ENCODE data around the gene OSER1.
"Not testable (repeated sequence)": the region's sequence is repeated elsewhere in the genome, so short reads cannot be mapped to it uniquely, and the experiment has no call there.

The OSER1 gene

GRCh38 chr20:44234566-44235317, 24.2 kb upstream of the OSER1 start:
- Histone ChIP-seq H3K4me3 (ENCODE audit: low read length) (no peak overlapping the region), H3K36me3 (ENCODE audit: control insufficient read depth, low read length) (no peaks in the 10 kb centered on the region), H3K4me2 (ENCODE audit: low read length) (no peak overlapping the region), H3K9me3 (ENCODE audit: control insufficient read depth, insufficient read depth, low read length) (no peaks in the 10 kb centered on the region), H3K79me2 (ENCODE audit: control insufficient read depth, low read length) (no peaks in the 10 kb centered on the region), H3F3A (ENCODE audit: control insufficient read depth, insufficient read depth) (no peaks in the 10 kb centered on the region), H3K27me3 (ENCODE audit: control insufficient read depth, low read length) (no peaks in the 10 kb centered on the region), H3K9me2 (replicated peaks; ENCODE audit: control insufficient read depth, low read length) (no peaks in the 10 kb centered on the region), H4K20me1 (ENCODE audit: control insufficient read depth, insufficient read depth, low read depth, low read length) (no peaks in the 10 kb centered on the region), H3K4me1 (ENCODE audit: control insufficient read depth, low read length) (no peaks in the 10 kb centered on the region), H3K27ac (ENCODE audit: low read depth, low read length) (no peak overlapping the region)
- TF ChIP-seq CTCF (IDR thresholded peaks at IDR 0.05; ENCODE audit: low read depth, low read length, poor library complexity, severe bottlenecking): no peak
- no peak for TF ChIP-seq EZH2phosphoT487 (IDR thresholded peaks at IDR 0.05; ENCODE audit: borderline replicate concordance, low read length)

- no peak for TF ChIP-seq CTCF (IDR thresholded peaks at IDR 0.05; ENCODE audit: low read depth, low read length, poor library complexity, severe bottlenecking)
- no peak for TF ChIP-seq EZH2phosphoT487 (IDR thresholded peaks at IDR 0.05; ENCODE audit: borderline replicate concordance, low read length)
- no peak overlapping the region for H3K4me3 ChIP-seq (ENCODE audit: low read length)
- no peaks in the 10 kb centered on the region for H3K4me1 ChIP-seq (ENCODE audit: control insufficient read depth, low read length)
Observed at GRCh38 chr20:44233436-44234016, 23.0 kb upstream of the OSER1 start.

GRCh38 chr20:44232469-44232856, 21.9 kb upstream of the OSER1 start:
- not testable (repeated sequence) for H3K27me3 ChIP-seq (ENCODE audit: control insufficient read depth, low read length); H3K4me2 ChIP-seq (ENCODE audit: low read length); H3K27ac ChIP-seq (ENCODE audit: low read depth, low read length); H3F3A ChIP-seq (ENCODE audit: control insufficient read depth, insufficient read depth); H4K20me1 ChIP-seq (ENCODE audit: control insufficient read depth, insufficient read depth, low read depth, low read length); H3K4me1 ChIP-seq (ENCODE audit: control insufficient read depth, low read length); H3K9me2 ChIP-seq (replicated peaks; ENCODE audit: control insufficient read depth, low read length); H3K79me2 ChIP-seq (ENCODE audit: control insufficient read depth, low read length); H3K4me3 ChIP-seq (ENCODE audit: low read length); H3K36me3 ChIP-seq (ENCODE audit: control insufficient read depth, low read length); H3K9me3 ChIP-seq (ENCODE audit: control insufficient read depth, insufficient read depth, low read length)

More at GRCh38 chr20:44233436-44234016, 23.0 kb upstream of the OSER1 start:
- H3K79me2 ChIP-seq (ENCODE audit: control insufficient read depth, low read length): no peaks in the 10 kb centered on the region
- no peaks in the 10 kb centered on the region for H3F3A ChIP-seq (ENCODE audit: control insufficient read depth, insufficient read depth)
- no peaks in the 10 kb centered on the region for H3K9me2 ChIP-seq (replicated peaks; ENCODE audit: control insufficient read depth, low read length)
- no peaks in the 10 kb centered on the region for H3K36me3 ChIP-seq (ENCODE audit: control insufficient read depth, low read length)
- H3K27ac ChIP-seq (ENCODE audit: low read depth, low read length): no peak overlapping the region
- H3K4me2 ChIP-seq (ENCODE audit: low read length): no peak overlapping the region
- no peaks in the 10 kb centered on the region for H3K27me3 ChIP-seq (ENCODE audit: control insufficient read depth, low read length)
- H4K20me1 ChIP-seq (ENCODE audit: control insufficient read depth, insufficient read depth, low read depth, low read length): no peaks in the 10 kb centered on the region
- H3K9me3 ChIP-seq (ENCODE audit: control insufficient read depth, insufficient read depth, low read length): no peaks in the 10 kb centered on the region

- Histone ChIP-seq H3K4me2 (ENCODE audit: low read length) (no peak overlapping the region), H3K4me3 (ENCODE audit: low read length) (no peak overlapping the region), H3K9me3 (ENCODE audit: control insufficient read depth, insufficient read depth, low read length) (no peaks in the 10 kb centered on the region), H3K9me2 (replicated peaks; ENCODE audit: control insufficient read depth, low read length) (no peaks in the 10 kb centered on the region), H3K27me3 (ENCODE audit: control insufficient read depth, low read length) (no peaks in the 10 kb centered on the region), H3K79me2 (ENCODE audit: control insufficient read depth, low read length) (no peaks in the 10 kb centered on the region), H3K4me1 (ENCODE audit: control insufficient read depth, low read length) (no peaks in the 10 kb centered on the region), H3K27ac (ENCODE audit: low read depth, low read length) (no peak overlapping the region), H4K20me1 (ENCODE audit: control insufficient read depth, insufficient read depth, low read depth, low read length) (no peaks in the 10 kb centered on the region), H3K36me3 (ENCODE audit: control insufficient read depth, low read length) (no peaks in the 10 kb centered on the region), H3F3A (ENCODE audit: control insufficient read depth, insufficient read depth) (no peaks in the 10 kb centered on the region)
- TF ChIP-seq CTCF (IDR thresholded peaks at IDR 0.05; ENCODE audit: low read depth, low read length, poor library complexity, severe bottlenecking): no peak
- no peak for TF ChIP-seq EZH2phosphoT487 (IDR thresholded peaks at IDR 0.05; ENCODE audit: borderline replicate concordance, low read length)
Observed at GRCh38 chr20:44231713-44232468, 21.3 kb upstream of the OSER1 start.
